Amygdala (tissue), 56 donors: ENCODE results near the gene DNAJC17.

Source experiments
- DNase-seq, 56 donors: peaks; one replicate each; lab custom pipeline; 2025; lab: John Stamatoyannopoulos, UW

DNAJC17 gene

GRCh38 chr15:40831861-40832260 is 24.6 kb upstream of the DNAJC17 start:
- no peak for DNase-seq

GRCh38 chr15:40830884-40831283 is 23.6 kb upstream of the DNAJC17 start:
- DNase-seq: no peak

GRCh38 chr15:40829115-40829514 is 21.8 kb upstream of the DNAJC17 start:
- DNase-seq: no peak

- DNase-seq: no peak
Measured at GRCh38 chr15:40828447-40829036, 21.3 kb upstream of the DNAJC17 start, which contains the start of gene PPP1R14D. PPP1R14D (minus strand) TSS chr15:40828708; CDS start chr15:40828641, 67 bp downstream.

- no peak for DNase-seq
Measured at GRCh38 chr15:40826423-40827075, 19.3 kb upstream of the DNAJC17 start.

GRCh38 chr15:40825661-40826422 is 18.6 kb upstream of the DNAJC17 start:
- no peak for DNase-seq

GRCh38 chr15:40823572-40824343 is 16.5 kb upstream of the DNAJC17 start:
- no peak for DNase-seq

GRCh38 chr15:40821195-40821594 is 13.9 kb upstream of the DNAJC17 start:
- no peak for DNase-seq

GRCh38 chr15:40819048-40819447 is 11.8 kb upstream of the DNAJC17 start:
- DNase-seq: no peak

GRCh38 chr15:40815042-40815698 is 7.9 kb upstream of the DNAJC17 start:
- peak in 12 of 56 donors; percentile 2 to 20 (median 6) for DNase-seq

GRCh38 chr15:40812721-40813425 is 5.6 kb upstream of the DNAJC17 start:
- no peak for DNase-seq

- no peak for DNase-seq
Measured at GRCh38 chr15:40808861-40809450, 1.7 kb upstream of the DNAJC17 start.

- DNase-seq: peak in 2 of 56 donors; percentile 17 to 18
Measured at GRCh38 chr15:40807888-40808461, 702 bp upstream of the DNAJC17 start.

- no peak for DNase-seq
Measured at GRCh38 chr15:40806672-40807027, 623 bp downstream of the DNAJC17 start.

- DNase-seq: no peak
Measured at GRCh38 chr15:40803688-40804087, 3.6 kb downstream of the DNAJC17 start.

- DNase-seq: no peak
Measured at GRCh38 chr15:40803076-40803475, 4.2 kb downstream of the DNAJC17 start.

- DNase-seq: no peak
Measured at GRCh38 chr15:40799523-40799922, 7.8 kb downstream of the DNAJC17 start.

- DNase-seq: no peak
Measured at GRCh38 chr15:40796512-40796911, 10.8 kb downstream of the DNAJC17 start.

- DNase-seq: no peak
Measured at GRCh38 chr15:40796041-40796440, 11.2 kb downstream of the DNAJC17 start.
